Transverse colon (tissue), 4 donors: ENCODE measurements around the gene LUZP2.

ENCODE experiments used
- POLR2A ChIP-seq: fragments of 450-650 bp; IDR thresholded peaks from one replicate; pipeline ENCODE4 v1.6.1; 2016; ENCODE audit warnings: antibody characterized with exemption, mild to moderate bottlenecking, moderate library complexity
- POLR2AphosphoS5 ChIP-seq, 3 donors: sonication (generic); formaldehyde crosslinking; IDR thresholded peaks; one replicate each; pipeline ENCODE4 v1.6.1; 2016; ENCODE audit warnings: antibody characterized with exemption in 3 of 3
- TF ChIP-seq, protein P1 (sequence below), 5 experiments: fragments of 200-600 bp in 3 of 5; fragments of 450-650 bp in 2 of 5; sonication (generic) in 3 of 5; IDR thresholded peaks; 1 replicate in 2 of 5; 2 replicates in 3 of 5; pipeline ENCODE4 v1.5.1; 2016 to 2017; ENCODE audit warnings: antibody characterized with exemption in 5 of 5, inconsistent platforms in 3 of 5, mild to moderate bottlenecking in 2 of 5, moderate library complexity in 1 of 5

DNA sequence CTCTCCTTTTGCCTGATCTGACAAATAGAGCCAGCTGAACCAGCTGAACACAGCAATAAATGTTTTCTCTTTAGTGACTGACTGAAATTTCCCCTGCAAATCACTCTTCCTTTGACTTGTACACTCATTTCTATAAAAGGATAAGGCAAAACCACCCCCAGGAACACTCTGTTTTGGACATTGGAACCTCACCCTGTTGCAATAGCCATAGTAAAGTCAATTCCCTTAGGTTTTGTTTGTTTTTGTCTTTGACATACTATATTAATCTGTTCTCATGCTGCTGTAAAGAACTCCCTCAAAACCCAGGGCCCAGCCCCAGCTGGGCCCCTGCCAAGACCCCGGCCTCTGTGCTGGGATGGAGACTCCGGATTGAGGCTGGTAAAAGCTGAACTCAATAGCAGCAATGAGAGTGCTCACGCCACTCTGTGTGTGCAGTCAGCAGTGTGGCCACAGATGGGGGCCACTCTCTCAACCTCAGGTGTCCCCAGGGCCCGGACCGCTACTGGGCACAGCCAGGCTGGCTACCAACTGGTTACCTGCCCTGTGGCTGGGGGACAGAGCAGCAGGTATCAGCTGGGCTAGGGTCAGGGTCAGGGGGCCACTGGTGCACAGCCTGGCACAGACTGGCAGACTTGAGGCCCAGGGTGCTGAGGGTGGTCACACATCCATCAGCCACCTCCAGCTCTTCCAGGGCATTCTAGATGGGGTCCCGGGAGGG lies 597.4 kb downstream of the LUZP2 start:
- TF ChIP-seq, protein P1, sequence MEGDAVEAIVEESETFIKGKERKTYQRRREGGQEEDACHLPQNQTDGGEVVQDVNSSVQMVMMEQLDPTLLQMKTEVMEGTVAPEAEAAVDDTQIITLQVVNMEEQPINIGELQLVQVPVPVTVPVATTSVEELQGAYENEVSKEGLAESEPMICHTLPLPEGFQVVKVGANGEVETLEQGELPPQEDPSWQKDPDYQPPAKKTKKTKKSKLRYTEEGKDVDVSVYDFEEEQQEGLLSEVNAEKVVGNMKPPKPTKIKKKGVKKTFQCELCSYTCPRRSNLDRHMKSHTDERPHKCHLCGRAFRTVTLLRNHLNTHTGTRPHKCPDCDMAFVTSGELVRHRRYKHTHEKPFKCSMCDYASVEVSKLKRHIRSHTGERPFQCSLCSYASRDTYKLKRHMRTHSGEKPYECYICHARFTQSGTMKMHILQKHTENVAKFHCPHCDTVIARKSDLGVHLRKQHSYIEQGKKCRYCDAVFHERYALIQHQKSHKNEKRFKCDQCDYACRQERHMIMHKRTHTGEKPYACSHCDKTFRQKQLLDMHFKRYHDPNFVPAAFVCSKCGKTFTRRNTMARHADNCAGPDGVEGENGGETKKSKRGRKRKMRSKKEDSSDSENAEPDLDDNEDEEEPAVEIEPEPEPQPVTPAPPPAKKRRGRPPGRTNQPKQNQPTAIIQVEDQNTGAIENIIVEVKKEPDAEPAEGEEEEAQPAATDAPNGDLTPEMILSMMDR (IDR thresholded peaks at IDR 0.05): no peak
- TF ChIP-seq POLR2AphosphoS5 (IDR thresholded peaks at IDR 0.05): no peak
- no peak for TF ChIP-seq POLR2A
